Measurements from ENCODE around the gene STX18.
A peak's percentile ranks its signal among the peaks of the same experiment; 100 is the strongest.

STX18 gene

GRCh38 chr4:4397441-4397819 lies 144.4 kb downstream of the STX18 start:
- no peak for DNase-seq

GRCh38 chr4:4396628-4397440 lies 145.0 kb downstream of the STX18 start:
- in situ Hi-C loops (cut with HindIII; ENCODE audit: low pct_ligation_motif_present, low pct_unique_long_range_greater_than_20kb, low sequenced_read_pairs): no loop called here
- no peak for DNase-seq

More at GRCh38 chr4:4397441-4397819, 144.4 kb downstream of the STX18 start:
- in situ Hi-C loops (cut with HindIII; ENCODE audit: low pct_ligation_motif_present, low pct_unique_long_range_greater_than_20kb, low sequenced_read_pairs): no loop called here

GRCh38 chr4:4395849-4396627 lies 145.8 kb downstream of the STX18 start:
- no peak for DNase-seq
- in situ Hi-C loops (cut with HindIII; ENCODE audit: low pct_ligation_motif_present, low pct_unique_long_range_greater_than_20kb, low sequenced_read_pairs): no loop called here

GRCh38 chr4:4395371-4395770 lies 146.5 kb downstream of the STX18 start:
- DNase-seq: no peak
- in situ Hi-C loops (cut with HindIII; ENCODE audit: low pct_ligation_motif_present, low pct_unique_long_range_greater_than_20kb, low sequenced_read_pairs): no loop called here

- in situ Hi-C loops (cut with HindIII; ENCODE audit: low pct_ligation_motif_present, low pct_unique_long_range_greater_than_20kb, low sequenced_read_pairs): no loop called here
- peak; percentile 50 for DNase-seq
These were observed 147.2 kb downstream of the STX18 start for GRCh38 chr4:4394644-4395043.

- no peak for DNase-seq
- in situ Hi-C loops (cut with HindIII; ENCODE audit: low pct_ligation_motif_present, low pct_unique_long_range_greater_than_20kb, low sequenced_read_pairs): no loop called here
These were observed 149.2 kb downstream of the STX18 start for GRCh38 chr4:4392501-4393183.

- in situ Hi-C loops (cut with HindIII; ENCODE audit: low pct_ligation_motif_present, low pct_unique_long_range_greater_than_20kb, low sequenced_read_pairs): no loop called here
- no peak for DNase-seq
These were observed 150.0 kb downstream of the STX18 start for GRCh38 chr4:4391866-4392265.

GRCh38 chr4:4390515-4391240 lies 151.2 kb downstream of the STX18 start:
- in situ Hi-C loops (cut with HindIII; ENCODE audit: low pct_ligation_motif_present, low pct_unique_long_range_greater_than_20kb, low sequenced_read_pairs): no loop called here
- no peak for DNase-seq

- no peak for DNase-seq
- in situ Hi-C loops (cut with HindIII; ENCODE audit: low pct_ligation_motif_present, low pct_unique_long_range_greater_than_20kb, low sequenced_read_pairs): no loop called here
These were observed 151.8 kb downstream of the STX18 start for GRCh38 chr4:4390046-4390445.

GRCh38 chr4:4388836-4389575 lies 152.8 kb downstream of the STX18 start:
- in situ Hi-C loops (cut with HindIII; ENCODE audit: low pct_ligation_motif_present, low pct_unique_long_range_greater_than_20kb, low sequenced_read_pairs): no loop called here
- DNase-seq: no peak

GRCh38 chr4:4388311-4388790 lies 153.5 kb downstream of the STX18 start:
- in situ Hi-C loops (cut with HindIII; ENCODE audit: low pct_ligation_motif_present, low pct_unique_long_range_greater_than_20kb, low sequenced_read_pairs): no loop called here
- no peak for DNase-seq

- in situ Hi-C loops (cut with HindIII; ENCODE audit: low pct_ligation_motif_present, low pct_unique_long_range_greater_than_20kb, low sequenced_read_pairs): no loop called here
- no peak for DNase-seq
These were observed 154.1 kb downstream of the STX18 start for GRCh38 chr4:4387531-4388310.

GRCh38 chr4:4386736-4387392 lies 155.0 kb downstream of the STX18 start, which contains the start of gene NSG1:
TSS of gene NSG1 (plus strand) at chr4:4387102. CDS start at chr4:4387630, 528 bp downstream.
- DNase-seq: peak; percentile 17
- in situ Hi-C loops (cut with HindIII; ENCODE audit: low pct_ligation_motif_present, low pct_unique_long_range_greater_than_20kb, low sequenced_read_pairs): no loop called here

- in situ Hi-C loops (cut with HindIII; ENCODE audit: low pct_ligation_motif_present, low pct_unique_long_range_greater_than_20kb, low sequenced_read_pairs): no loop called here
- no peak for DNase-seq
These were observed 155.5 kb downstream of the STX18 start for GRCh38 chr4:4386296-4386735.

- no peak for DNase-seq
- in situ Hi-C loops (cut with HindIII; ENCODE audit: low pct_ligation_motif_present, low pct_unique_long_range_greater_than_20kb, low sequenced_read_pairs): no loop called here
These were observed 156.0 kb downstream of the STX18 start for GRCh38 chr4:4385729-4386295.

GRCh38 chr4:4384837-4385236 lies 157.0 kb downstream of the STX18 start:
- peak; percentile 50 for DNase-seq
- in situ Hi-C loops (cut with HindIII; ENCODE audit: low pct_ligation_motif_present, low pct_unique_long_range_greater_than_20kb, low sequenced_read_pairs): no loop called here
